Body of pancreas (tissue), 4 donors: Measurements from ENCODE around the gene SEC61A1. TPM values are rescaled to one million over a fixed set of nuclear protein-coding genes. Genes with fewer than 3 reads are reported as not detected.

Experiments used
- ATAC-seq: fragments of 150-250 bp; one replicate; pipeline ENCODE4 v1.9.1; 2016
- DNase-seq, 4 donors: peaks; one replicate each; pipeline ENCODE4 v3.0.0-alpha.2; 2019
- H3K27ac ChIP-seq, 4 donors: fragments of 200-600 bp; sonication (generic); 1 replicate in 3 of 4; 2 replicates in 1 of 4; pipeline versions ENCODE4 v1.5.1 to v1.6.1; 2016 to 2019; ENCODE audit warnings: mild to moderate bottlenecking in 1 of 4, mixed read lengths in 1 of 4, moderate library complexity in 1 of 4
- H3K27me3 ChIP-seq, 2 donors: fragments of 200-600 bp; sonication (generic); one replicate each; pipeline ENCODE4 v1.6.0; 2016; ENCODE audit warnings: mild to moderate bottlenecking in 1 of 2
- H3K36me3 ChIP-seq, 2 donors: fragments of 200-600 bp; sonication (generic); replicated peaks in 1 of 2; 2 replicates each; pipeline ENCODE4 v1.5.1; 2016; ENCODE audit warnings: low read depth in 2 of 2; ENCODE audit not compliant: insufficient read depth in 1 of 2
- H3K4me1 ChIP-seq: fragments of 200-600 bp; sonication (generic); one replicate; pipeline ENCODE4 v1.6.0; 2016
- H3K4me3 ChIP-seq, 2 donors: fragments of 200-600 bp; sonication (generic); 1 replicate in 1 of 2; 2 replicates in 1 of 2; pipeline ENCODE4 v1.5.1; 2016 to 2019
- H3K9me3 ChIP-seq, 3 donors: fragments of 200-600 bp; sonication (generic); 1 replicate in 2 of 3; 2 replicates in 1 of 3; pipeline ENCODE4 v1.5.1; 2016
- CTCF ChIP-seq, 7 experiments: fragments of 450-650 bp in 4 of 7; fragments of 200-600 bp in 3 of 7; sonication (generic) in 3 of 7; IDR thresholded peaks; one replicate each; pipeline ENCODE4 v1.5.1; 2016 to 2019; ENCODE audit warnings: antibody characterized with exemption in 7 of 7
- POLR2A ChIP-seq, 3 donors: fragments of 450-650 bp; IDR thresholded peaks; one replicate each; pipeline ENCODE4 v1.6.1; 2016; ENCODE audit warnings: antibody characterized with exemption in 3 of 3, mild to moderate bottlenecking in 2 of 3
- WGBS, 2 donors: methylation state at CpG; one replicate each; pipeline ENCODE4 v1.1.5; 2017; 5-methylcytosine and 5-hydroxymethylcytosine counted together
- intact Hi-C: fragments of 100-400 bp; cut with DNase I; formaldehyde crosslinking; loops from one replicate; pipeline ENCODE4 v1.15.1; 2023
- total RNA-seq, 2 donors: library from RNA; depleted of rRNA; stranded (reverse); fragments of >200 nt; gene quantifications; one replicate each; pipeline ENCODE4 v1.1.0, GENCODE V29; 2016

Gene SEC61A1
- total RNA-seq, 2 donors from 2014 or later = 168 to 207 TPM

DNA sequence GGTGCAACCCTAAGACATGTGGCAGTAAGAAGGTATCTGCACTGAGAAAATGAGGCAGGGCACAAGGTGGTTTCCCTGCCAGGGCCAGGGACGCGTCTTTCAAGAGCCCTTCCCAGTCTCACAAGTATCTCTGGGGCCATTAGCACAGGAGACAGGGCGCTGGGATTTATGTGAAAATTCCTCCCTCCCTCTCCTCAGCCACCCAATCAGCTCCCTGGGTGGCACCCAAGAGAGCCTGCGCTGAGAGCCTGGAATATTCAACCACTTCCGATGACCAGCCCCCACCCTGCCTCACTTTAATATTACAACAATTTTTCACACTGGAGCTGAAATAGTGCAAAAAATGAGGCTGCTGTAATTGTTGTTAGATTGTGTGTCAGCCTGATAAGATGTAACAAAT is 26.1 kb downstream of the SEC61A1 start:
- no peak for ATAC-seq
- DNase-seq = no peak
- Histone ChIP-seq H3K27ac (no peak overlapping the region), H3K4me1 (peaks cover 47% of the 10 kb centered on the region), H3K4me3 (no peak overlapping the region), H3K36me3 (no peaks in the 10 kb centered on the region), H3K9me3 (no peaks in the 10 kb centered on the region), H3K27me3 (no peaks in the 10 kb centered on the region)
- intact Hi-C loops = loop anchor here (10.0 kb wide), 1 partner anchor 426 kb away; no protein-coding TSS in a partner anchor
- 83 to 91% methylated on average over 5 of the region's 5 CpGs for WGBS, 2 donors
- TF ChIP-seq CTCF (IDR thresholded peaks at IDR 0.05) (no peak), POLR2A (IDR thresholded peaks at IDR 0.05) (no peak)

- WGBS, 2 donors = 77 to 88% methylated on average over 5 to 7 of the region's 8 CpGs
- H3K36me3 ChIP-seq = no peaks in the 10 kb centered on the region
- intact Hi-C loops = loop anchor here (10.0 kb wide), 1 partner anchor 426 kb away; no protein-coding TSS in a partner anchor
- DNase-seq (no peak), ATAC-seq (no peak)
- H3K4me3 ChIP-seq = no peak overlapping the region
- no peak for TF ChIP-seq POLR2A (IDR thresholded peaks at IDR 0.05)
- no peak for TF ChIP-seq CTCF (IDR thresholded peaks at IDR 0.05)
- H3K4me1 ChIP-seq = peaks cover 52% of the 10 kb centered on the region
- H3K27me3 ChIP-seq = no peaks in the 10 kb centered on the region
- H3K27ac ChIP-seq = no peak overlapping the region
- H3K9me3 ChIP-seq = no peaks in the 10 kb centered on the region
Observed at GRCh38 chr3:128078875-128079274, 26.6 kb downstream of the SEC61A1 start.

DNA sequence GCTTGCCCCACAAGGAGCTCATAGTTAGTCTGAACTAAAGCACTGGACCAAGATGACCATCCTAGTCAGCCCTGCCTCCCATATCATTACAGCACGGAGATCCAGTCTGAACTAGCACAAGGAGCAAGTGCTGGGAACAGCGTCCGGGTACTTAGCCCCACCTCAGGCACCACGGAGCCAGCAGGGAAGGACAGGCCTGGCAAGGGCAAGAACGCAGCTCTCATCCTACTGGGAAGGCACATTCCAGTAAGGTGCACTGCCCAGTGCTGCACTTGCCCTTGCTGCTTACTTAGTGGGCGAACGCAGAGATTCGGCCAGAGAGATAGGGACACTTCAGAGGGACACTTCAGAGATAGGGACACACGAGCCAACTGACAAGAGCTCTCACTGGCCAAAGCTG is 27.6 kb downstream of the SEC61A1 start:
- ATAC-seq = no peak
- intact Hi-C loops = loop anchor here (10.0 kb wide), 1 partner anchor 425 kb away; no protein-coding TSS in a partner anchor
- no peak overlapping the region for H3K27ac ChIP-seq
- no peak for TF ChIP-seq POLR2A (IDR thresholded peaks at IDR 0.05)
- TF ChIP-seq CTCF (IDR thresholded peaks at IDR 0.05) = no peak
- 84 to 93% methylated on average over 8 to 9 of the region's 9 CpGs for WGBS, 2 donors
- H3K36me3 ChIP-seq = no peaks in the 10 kb centered on the region
- H3K4me1 ChIP-seq = peaks cover 56% of the 10 kb centered on the region
- no peak for DNase-seq
- no peak overlapping the region for H3K4me3 ChIP-seq
- H3K27me3 ChIP-seq = no peaks in the 10 kb centered on the region
- no peaks in the 10 kb centered on the region for H3K9me3 ChIP-seq

GRCh38 chr3:128080323-128081080 is 28.3 kb downstream of the SEC61A1 start:
- intact Hi-C loops = no loop called here
- Histone ChIP-seq H3K4me1 (peaks cover 56% of the 10 kb centered on the region), H3K27me3 (no peaks in the 10 kb centered on the region), H3K4me3 (no peak overlapping the region), H3K9me3 (no peaks in the 10 kb centered on the region), H3K27ac (no peak overlapping the region), H3K36me3 (no peaks in the 10 kb centered on the region)
- DNase-seq = no peak
- ATAC-seq = no peak
- WGBS, 2 donors = 72 to 83% methylated on average over 6 of the region's 6 CpGs
- TF ChIP-seq POLR2A (IDR thresholded peaks at IDR 0.05) (no peak), CTCF (IDR thresholded peaks at IDR 0.05) (no peak)

DNA sequence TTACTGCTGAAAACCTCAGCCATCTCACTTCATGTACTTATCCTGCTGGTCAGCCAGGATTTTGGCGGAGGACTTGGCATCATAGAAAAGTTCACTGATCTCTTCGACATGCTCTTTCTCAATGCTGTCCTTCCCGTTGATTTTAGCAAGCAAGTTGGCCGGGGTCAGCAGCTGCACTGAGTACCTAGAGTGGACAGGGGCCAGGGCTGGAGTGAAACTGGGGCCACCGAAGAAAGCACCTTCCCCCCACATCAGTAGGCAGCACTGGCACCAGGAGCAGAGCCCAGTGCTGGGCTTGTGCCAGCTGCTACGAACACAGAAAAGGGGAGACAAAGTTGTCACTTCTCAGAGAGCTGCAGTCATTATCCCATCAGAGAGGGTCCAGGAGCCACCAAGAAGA is 29.0 kb downstream of the SEC61A1 start:
- no peak for TF ChIP-seq POLR2A (IDR thresholded peaks at IDR 0.05)
- TF ChIP-seq CTCF (IDR thresholded peaks at IDR 0.05) = no peak
- ATAC-seq (no peak), DNase-seq (peak in 1 of 4 donors; percentile 42)
- Histone ChIP-seq H3K36me3 (no peaks in the 10 kb centered on the region), H3K27me3 (no peaks in the 10 kb centered on the region), H3K4me1 (peaks cover 51% of the 10 kb centered on the region), H3K27ac (peak overlapping the region in 2 of 4 donors; percentile 52 to 59), H3K9me3 (no peaks in the 10 kb centered on the region), H3K4me3 (no peak overlapping the region)
- intact Hi-C loops = no loop called here
- WGBS, 2 donors = 13 to 26% methylated on average over 2 to 6 of the region's 6 CpGs
